ENCODE results near the gene RTTN. TPM values are rescaled to one million over a fixed set of nuclear protein-coding genes. Genes with fewer than 3 reads are reported as not detected.

RTTN gene
- total RNA-seq, 1 donor from 2014 or later: 21.0 TPM

- no peaks in the 10 kb centered on the region for H3K4me1 Mint-ChIP-seq (ENCODE audit: low read depth, unreplicated experiment)
- no peak for DNase-seq
- no peak overlapping the region for H3K4me3 Mint-ChIP-seq (ENCODE audit: unreplicated experiment)
- no peaks in the 10 kb centered on the region for H3K36me3 Mint-ChIP-seq (ENCODE audit: unreplicated experiment)
- H3K27me3 Mint-ChIP-seq (ENCODE audit: unreplicated experiment): no peaks in the 10 kb centered on the region
- no peak overlapping the region for H3K27ac Mint-ChIP-seq (ENCODE audit: unreplicated experiment)
- no peak for TF ChIP-seq CTCF (IDR thresholded peaks at IDR 0.05; ENCODE audit: partially characterized antibody, unreplicated experiment)
- H3K9me3 Mint-ChIP-seq (ENCODE audit: unreplicated experiment): no peaks in the 10 kb centered on the region
These were observed 23.8 kb downstream of the RTTN start for GRCh38 chr18:70181725-70182124.

GRCh38 chr18:70181015-70181414 is 24.5 kb downstream of the RTTN start:
- no peak for DNase-seq
- Mint-ChIP-seq H3K27me3 (ENCODE audit: unreplicated experiment) (no peaks in the 10 kb centered on the region), H3K4me3 (ENCODE audit: unreplicated experiment) (no peak overlapping the region), H3K36me3 (ENCODE audit: unreplicated experiment) (no peaks in the 10 kb centered on the region), H3K9me3 (ENCODE audit: unreplicated experiment) (no peaks in the 10 kb centered on the region), H3K27ac (ENCODE audit: unreplicated experiment) (no peak overlapping the region), H3K4me1 (ENCODE audit: low read depth, unreplicated experiment) (no peaks in the 10 kb centered on the region)
- TF ChIP-seq CTCF (IDR thresholded peaks at IDR 0.05; ENCODE audit: partially characterized antibody, unreplicated experiment): no peak

GRCh38 chr18:70176537-70176936 is 28.9 kb downstream of the RTTN start:
- Mint-ChIP-seq H3K27ac (ENCODE audit: unreplicated experiment) (no peak overlapping the region), H3K4me1 (ENCODE audit: low read depth, unreplicated experiment) (no peaks in the 10 kb centered on the region), H3K9me3 (ENCODE audit: unreplicated experiment) (no peaks in the 10 kb centered on the region), H3K36me3 (ENCODE audit: unreplicated experiment) (no peaks in the 10 kb centered on the region), H3K4me3 (ENCODE audit: unreplicated experiment) (no peak overlapping the region), H3K27me3 (ENCODE audit: unreplicated experiment) (no peaks in the 10 kb centered on the region)
- DNase-seq: no peak
- no peak for TF ChIP-seq CTCF (IDR thresholded peaks at IDR 0.05; ENCODE audit: partially characterized antibody, unreplicated experiment)

- Mint-ChIP-seq H3K4me3 (ENCODE audit: unreplicated experiment) (no peak overlapping the region), H3K36me3 (ENCODE audit: unreplicated experiment) (no peaks in the 10 kb centered on the region), H3K27ac (ENCODE audit: unreplicated experiment) (no peak overlapping the region), H3K4me1 (ENCODE audit: low read depth, unreplicated experiment) (peaks cover 1% of the 10 kb centered on the region), H3K9me3 (ENCODE audit: unreplicated experiment) (no peaks in the 10 kb centered on the region), H3K27me3 (ENCODE audit: unreplicated experiment) (no peaks in the 10 kb centered on the region)
- no peak for TF ChIP-seq CTCF (IDR thresholded peaks at IDR 0.05; ENCODE audit: partially characterized antibody, unreplicated experiment)
- no peak for DNase-seq
These were observed 30.3 kb downstream of the RTTN start for GRCh38 chr18:70175216-70175615.

- Mint-ChIP-seq H3K4me3 (ENCODE audit: unreplicated experiment) (no peak overlapping the region), H3K36me3 (ENCODE audit: unreplicated experiment) (no peaks in the 10 kb centered on the region), H3K27me3 (ENCODE audit: unreplicated experiment) (no peaks in the 10 kb centered on the region), H3K9me3 (ENCODE audit: unreplicated experiment) (no peaks in the 10 kb centered on the region), H3K27ac (ENCODE audit: unreplicated experiment) (no peak overlapping the region), H3K4me1 (ENCODE audit: low read depth, unreplicated experiment) (peaks cover 1% of the 10 kb centered on the region)
- no peak for TF ChIP-seq CTCF (IDR thresholded peaks at IDR 0.05; ENCODE audit: partially characterized antibody, unreplicated experiment)
- no peak for DNase-seq
These were observed 33.3 kb downstream of the RTTN start for GRCh38 chr18:70172225-70172624.

All from glutamatergic neuron (in vitro differentiated cells).